GM04504 (cell line): ENCODE results near the gene GPR152.
"Not testable (repeated sequence)": the region's sequence is repeated elsewhere in the genome, so short reads cannot be mapped to it uniquely, and the experiment has no call there.

Experiments
- DNase-seq: peaks from one replicate; pipeline ENCODE4 v3.0.0-alpha.2; 2012; ENCODE audit warnings: low read depth

GPR152 gene

GRCh38 chr11:67466367-67466766, 13.8 kb upstream of the GPR152 start:
- DNase-seq: no peak

- DNase-seq: not testable (repeated sequence)
Observed at GRCh38 chr11:67465530-67465929, 13.0 kb upstream of the GPR152 start.

- no peak for DNase-seq
Observed at GRCh38 chr11:67465189-67465510, 12.6 kb upstream of the GPR152 start.

GRCh38 chr11:67464411-67465188, 12.1 kb upstream of the GPR152 start:
- DNase-seq: no peak

GRCh38 chr11:67463680-67464410, 11.3 kb upstream of the GPR152 start:
- no peak for DNase-seq

- DNase-seq: no peak
Observed at GRCh38 chr11:67463186-67463585, 10.7 kb upstream of the GPR152 start.

- no peak for DNase-seq
Observed at GRCh38 chr11:67458266-67458665, 5.7 kb upstream of the GPR152 start.

- no peak for DNase-seq
Observed at GRCh38 chr11:67457453-67457852, 4.9 kb upstream of the GPR152 start.

- no peak for DNase-seq
Observed at GRCh38 chr11:67456068-67456705, 3.7 kb upstream of the GPR152 start.

GRCh38 chr11:67455054-67455453, 2.5 kb upstream of the GPR152 start, which contains the start of gene CABP4:
Gene CABP4, plus strand, starts transcription at chr11:67455354. Its CDS starts 70 bp downstream, at chr11:67455424.
- DNase-seq: no peak

GRCh38 chr11:67453816-67454732, 1.5 kb upstream of the GPR152 start:
- DNase-seq: no peak

- no peak for DNase-seq
Observed at GRCh38 chr11:67451658-67451976, 912 bp downstream of the GPR152 start.

GRCh38 chr11:67450796-67451657, 1.5 kb downstream of the GPR152 start:
- no peak for DNase-seq

- DNase-seq: no peak
Observed at GRCh38 chr11:67449116-67449844, 3.2 kb downstream of the GPR152 start.

GRCh38 chr11:67448220-67448609, 4.3 kb downstream of the GPR152 start:
- no peak for DNase-seq

- no peak for DNase-seq
Observed at GRCh38 chr11:67445515-67445914, 7.0 kb downstream of the GPR152 start.

- DNase-seq: no peak
Observed at GRCh38 chr11:67442504-67443404, 9.8 kb downstream of the GPR152 start.

GRCh38 chr11:67441731-67442351, 10.7 kb downstream of the GPR152 start:
- no peak for DNase-seq

GRCh38 chr11:67441098-67441563, 11.4 kb downstream of the GPR152 start:
- DNase-seq: no peak
